GM13977 (cell line): Measurements from ENCODE around the gene PODNL1.

Source experiments
- DNase-seq: peaks from one replicate; pipeline ENCODE4 v3.0.0; 2012; ENCODE audit warnings: low spot score
- in situ Hi-C: fragments of 300-500 bp; cut with MboI; formaldehyde crosslinking; loops from one replicate; pipeline ENCODE4 v1.12.0; 2022; ENCODE audit warnings: low sequenced_read_pairs, low pct_unique_long_range_greater_than_20kb, mixed read lengths, inconsistent platforms; ENCODE audit not compliant: unreplicated experiment
- TF ChIP-seq, protein P1 (sequence below): IDR thresholded peaks from 2 replicates; pipeline ENCODE4 v1.5.1; 2012; ENCODE audit warnings: mild to moderate bottlenecking, control low read depth; ENCODE audit not compliant: insufficient read depth; ENCODE audit errors: extremely low read depth, missing control alignments

The PODNL1 gene

DNA sequence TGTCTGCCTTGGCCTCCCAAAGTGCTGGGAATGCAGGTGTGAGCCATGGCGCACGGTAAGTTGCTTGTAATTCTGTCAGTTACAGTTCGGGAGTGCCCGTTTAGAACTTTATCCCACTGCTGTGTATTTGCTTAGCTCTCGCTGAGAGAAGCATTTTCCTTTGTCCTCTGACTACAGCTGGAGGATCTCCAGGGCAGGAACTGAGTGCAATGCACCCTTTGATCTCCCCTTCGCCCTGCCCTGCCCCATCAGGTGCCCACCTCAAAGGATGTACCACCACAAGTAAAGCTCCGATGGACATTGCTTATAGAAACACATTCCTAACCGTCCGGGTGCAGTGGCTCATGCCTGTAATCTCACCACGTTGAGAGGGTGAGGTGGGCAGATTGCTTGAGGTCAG, 38.8 kb downstream of the PODNL1 start:
- DNase-seq, result no peak
- TF ChIP-seq, protein P1, sequence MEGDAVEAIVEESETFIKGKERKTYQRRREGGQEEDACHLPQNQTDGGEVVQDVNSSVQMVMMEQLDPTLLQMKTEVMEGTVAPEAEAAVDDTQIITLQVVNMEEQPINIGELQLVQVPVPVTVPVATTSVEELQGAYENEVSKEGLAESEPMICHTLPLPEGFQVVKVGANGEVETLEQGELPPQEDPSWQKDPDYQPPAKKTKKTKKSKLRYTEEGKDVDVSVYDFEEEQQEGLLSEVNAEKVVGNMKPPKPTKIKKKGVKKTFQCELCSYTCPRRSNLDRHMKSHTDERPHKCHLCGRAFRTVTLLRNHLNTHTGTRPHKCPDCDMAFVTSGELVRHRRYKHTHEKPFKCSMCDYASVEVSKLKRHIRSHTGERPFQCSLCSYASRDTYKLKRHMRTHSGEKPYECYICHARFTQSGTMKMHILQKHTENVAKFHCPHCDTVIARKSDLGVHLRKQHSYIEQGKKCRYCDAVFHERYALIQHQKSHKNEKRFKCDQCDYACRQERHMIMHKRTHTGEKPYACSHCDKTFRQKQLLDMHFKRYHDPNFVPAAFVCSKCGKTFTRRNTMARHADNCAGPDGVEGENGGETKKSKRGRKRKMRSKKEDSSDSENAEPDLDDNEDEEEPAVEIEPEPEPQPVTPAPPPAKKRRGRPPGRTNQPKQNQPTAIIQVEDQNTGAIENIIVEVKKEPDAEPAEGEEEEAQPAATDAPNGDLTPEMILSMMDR, result no peak
- in situ Hi-C loops, result no loop called here

DNA sequence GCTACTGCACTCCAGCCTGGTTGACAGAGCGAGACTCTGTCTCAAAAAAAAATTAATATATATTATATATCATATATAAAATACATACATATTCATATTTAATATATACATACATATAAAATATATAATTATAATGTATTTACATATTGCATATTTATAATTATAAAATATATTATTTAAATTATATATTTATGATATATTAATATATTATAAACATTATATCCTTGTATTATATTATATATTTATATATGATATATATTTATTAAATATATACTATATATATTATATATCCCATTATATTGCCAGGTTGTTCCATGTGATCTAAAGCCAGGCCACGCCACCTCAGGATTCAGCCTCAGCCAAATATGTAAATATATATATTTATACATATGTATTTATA, 42.0 kb downstream of the PODNL1 start:
- in situ Hi-C loops, result no loop called here
- TF ChIP-seq, protein P1, result no peak
- DNase-seq, result no peak

DNA sequence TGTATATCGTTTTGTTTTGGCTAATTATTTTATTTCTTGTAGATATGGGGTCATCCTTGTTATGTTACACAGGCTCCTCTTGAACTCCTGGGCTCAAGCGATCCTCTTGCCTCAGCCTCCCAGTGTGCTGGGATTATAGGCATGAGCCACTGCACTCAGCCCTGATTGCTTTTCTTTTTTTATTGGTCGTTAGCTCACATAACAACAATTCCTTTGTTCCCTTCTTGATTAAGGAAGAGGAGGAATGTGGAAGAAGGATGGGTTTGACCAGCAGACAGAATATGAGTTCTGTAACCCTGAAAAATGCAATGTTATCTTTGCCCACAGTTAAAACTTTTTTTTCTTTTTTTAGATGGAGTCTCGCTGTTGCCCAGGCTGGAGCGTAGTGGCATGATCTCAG, 43.7 kb downstream of the PODNL1 start:
- in situ Hi-C loops, result no loop called here
- TF ChIP-seq, protein P1, result no peak
- no peak for DNase-seq

DNA sequence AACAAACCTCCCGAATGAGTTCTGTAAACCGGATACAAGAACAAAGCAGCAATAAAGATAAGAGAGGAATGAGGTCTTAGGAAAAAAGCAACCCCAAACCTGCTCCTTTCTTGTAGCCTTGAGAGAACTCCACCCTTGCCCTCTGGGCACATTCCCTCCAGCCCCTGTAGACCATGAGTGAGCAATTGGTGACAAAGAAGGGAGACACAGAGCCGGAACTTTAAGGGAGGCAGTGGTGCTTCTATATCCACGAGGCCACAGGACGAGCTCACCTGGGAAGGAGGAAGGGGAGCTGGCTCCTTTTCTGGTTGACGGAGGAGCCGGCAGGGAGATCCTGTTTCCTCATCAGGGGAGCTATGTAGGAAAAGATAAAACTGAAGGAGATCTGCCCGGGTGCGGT, 45.3 kb downstream of the PODNL1 start:
- in situ Hi-C loops, result no loop called here
- no peak for DNase-seq
- TF ChIP-seq, protein P1, result no peak

DNA sequence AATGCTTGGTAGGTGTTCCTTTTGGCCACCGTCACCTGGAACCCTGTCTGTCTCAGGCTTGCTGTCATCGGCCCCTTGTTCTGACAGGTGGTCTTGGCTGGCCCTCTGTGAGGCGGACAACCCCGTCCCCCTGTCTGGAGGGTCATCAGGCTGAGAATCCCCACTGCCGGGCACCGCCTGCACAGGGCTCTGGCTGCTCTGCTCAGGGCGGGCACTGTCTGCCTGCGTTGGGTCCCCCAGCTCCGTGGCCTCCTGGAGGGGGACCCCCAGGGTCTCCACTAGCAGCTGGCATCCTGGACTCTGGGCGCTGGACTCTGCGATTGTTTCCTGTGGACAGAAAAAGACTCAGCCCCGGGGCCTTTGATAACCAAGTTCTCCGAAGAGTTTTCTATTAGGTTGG, 48.1 kb downstream of the PODNL1 start:
- no peak for DNase-seq
- TF ChIP-seq, protein P1, result no peak
- in situ Hi-C loops, result no loop called here

DNA sequence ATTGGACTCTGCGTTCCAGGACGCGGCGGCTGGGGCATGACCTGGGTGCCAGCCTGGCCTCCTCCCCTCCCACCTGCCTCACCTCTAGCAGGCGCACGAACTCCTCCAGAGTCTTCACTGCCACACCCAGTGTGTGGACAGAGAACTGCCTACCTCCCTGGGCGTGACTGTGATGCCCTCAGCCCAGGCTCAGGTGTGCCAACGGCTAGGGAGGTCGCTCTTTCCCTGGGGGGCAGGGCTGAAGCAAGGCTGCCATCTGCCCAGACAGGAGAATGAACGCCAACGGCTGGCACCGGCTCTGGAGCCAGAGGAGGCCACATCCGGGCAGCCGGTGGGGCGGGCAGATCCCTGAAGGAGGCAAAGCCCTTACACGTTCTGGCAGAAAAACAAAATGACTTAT, 49.9 kb downstream of the PODNL1 start:
- DNase-seq, result no peak
- in situ Hi-C loops, result no loop called here
- TF ChIP-seq, protein P1, result no peak

DNA sequence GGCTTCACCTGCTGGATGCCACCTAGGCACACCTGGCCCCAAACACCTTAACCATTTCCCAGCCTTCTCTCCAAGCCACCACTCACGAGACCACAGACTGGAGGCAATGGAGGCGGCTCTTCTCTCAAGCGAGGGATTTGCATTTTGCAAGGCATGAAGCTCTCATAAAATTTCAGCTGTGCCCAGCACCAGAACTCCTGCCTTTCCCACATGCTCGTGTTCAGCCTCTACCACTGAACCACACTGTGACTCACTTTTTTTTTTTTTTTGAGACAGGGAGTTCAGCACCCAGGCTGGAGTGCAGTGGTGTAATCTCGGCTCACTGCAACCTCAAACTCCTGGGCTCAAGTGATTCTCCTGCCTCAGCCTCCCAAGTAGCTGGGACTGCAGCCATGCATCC, 50.7 kb downstream of the PODNL1 start:
- in situ Hi-C loops, result no loop called here
- TF ChIP-seq, protein P1, result no peak
- no peak for DNase-seq
